Activated naive CD4-positive, alpha-beta T cell treated with Interleukin-2 at 50 U/mL for 16 hours (primary cell): Measurements from ENCODE around the gene BCAR3.

ENCODE experiments used
- DNase-seq: peaks from one replicate; pipeline ENCODE4 v3.0.0-alpha.2; 2020

Gene BCAR3

GRCh38 chr1:93681101-93681988 is at the start of gene BCAR3:
TSS of gene BCAR3 (minus strand) at chr1:93681837. CDS start at chr1:93674930, 6,907 bp downstream.
- peak; percentile 9 for DNase-seq

GRCh38 chr1:93730621-93731020 is 49.0 kb upstream of the BCAR3 start:
- DNase-seq: no peak

- no peak for DNase-seq
Measured at GRCh38 chr1:93729906-93730305, 48.3 kb upstream of the BCAR3 start.

GRCh38 chr1:93729502-93729901 is 47.9 kb upstream of the BCAR3 start:
- no peak for DNase-seq

- no peak for DNase-seq
Measured at GRCh38 chr1:93728480-93729131, 47.0 kb upstream of the BCAR3 start.

GRCh38 chr1:93723733-93724270 is 42.2 kb upstream of the BCAR3 start:
- DNase-seq: no peak

GRCh38 chr1:93723110-93723509 is 41.5 kb upstream of the BCAR3 start:
- DNase-seq: no peak

- no peak for DNase-seq
Measured at GRCh38 chr1:93722081-93723031, 40.7 kb upstream of the BCAR3 start.

GRCh38 chr1:93720956-93721626 is 39.5 kb upstream of the BCAR3 start:
- no peak for DNase-seq

GRCh38 chr1:93717640-93718039 is 36.0 kb upstream of the BCAR3 start:
- no peak for DNase-seq

- peak; percentile 14 for DNase-seq
Measured at GRCh38 chr1:93716941-93717368, 35.3 kb upstream of the BCAR3 start.

GRCh38 chr1:93716163-93716562 is 34.5 kb upstream of the BCAR3 start:
- DNase-seq: no peak

- no peak for DNase-seq
Measured at GRCh38 chr1:93715529-93716126, 34.0 kb upstream of the BCAR3 start.

- DNase-seq: no peak
Measured at GRCh38 chr1:93714356-93714755, 32.7 kb upstream of the BCAR3 start.

GRCh38 chr1:93713341-93713740 is 31.7 kb upstream of the BCAR3 start:
- no peak for DNase-seq

- no peak for DNase-seq
Measured at GRCh38 chr1:93712741-93713140, 31.1 kb upstream of the BCAR3 start.

- no peak for DNase-seq
Measured at GRCh38 chr1:93710499-93711453, 29.1 kb upstream of the BCAR3 start.

- no peak for DNase-seq
Measured at GRCh38 chr1:93708734-93709481, 27.3 kb upstream of the BCAR3 start.

GRCh38 chr1:93707956-93708355 is 26.3 kb upstream of the BCAR3 start:
- peak; percentile 50 for DNase-seq
